ENCODE results near the gene BHLHE23.
A peak's percentile ranks its signal among the peaks of the same experiment; 100 is the strongest.

The BHLHE23 gene

GRCh38 chr20:62971950-62972844 is 34.6 kb downstream of the BHLHE23 start:
- DNase-seq (ENCODE audit: low read depth) = peak; percentile 66

- no peak for DNase-seq (ENCODE audit: low read depth)
These were observed 35.4 kb downstream of the BHLHE23 start for GRCh38 chr20:62971211-62971949.

- DNase-seq (ENCODE audit: low read depth) = no peak
These were observed 36.2 kb downstream of the BHLHE23 start for GRCh38 chr20:62970307-62971210.

- DNase-seq (ENCODE audit: low read depth) = no peak
These were observed 36.8 kb downstream of the BHLHE23 start for GRCh38 chr20:62969939-62970306.

- no peak for DNase-seq (ENCODE audit: low read depth)
These were observed 37.5 kb downstream of the BHLHE23 start for GRCh38 chr20:62969179-62969760.

GRCh38 chr20:62968378-62969178 is 38.2 kb downstream of the BHLHE23 start:
- DNase-seq (ENCODE audit: low read depth) = no peak

GRCh38 chr20:62967628-62968351 is 39.0 kb downstream of the BHLHE23 start:
- DNase-seq (ENCODE audit: low read depth) = no peak

GRCh38 chr20:62967149-62967501 is 39.6 kb downstream of the BHLHE23 start:
- no peak for DNase-seq (ENCODE audit: low read depth)

GRCh38 chr20:62966212-62967148 is 40.3 kb downstream of the BHLHE23 start:
- DNase-seq (ENCODE audit: low read depth) = no peak

GRCh38 chr20:62965363-62965771 is 41.4 kb downstream of the BHLHE23 start:
- DNase-seq (ENCODE audit: low read depth) = no peak

- DNase-seq (ENCODE audit: low read depth) = no peak
These were observed 42.1 kb downstream of the BHLHE23 start for GRCh38 chr20:62964700-62965099.

GRCh38 chr20:62963614-62964397 is 43.0 kb downstream of the BHLHE23 start:
- no peak for DNase-seq (ENCODE audit: low read depth)

GRCh38 chr20:62962891-62963613 is 43.7 kb downstream of the BHLHE23 start:
- no peak for DNase-seq (ENCODE audit: low read depth)

- no peak for DNase-seq (ENCODE audit: low read depth)
These were observed 44.4 kb downstream of the BHLHE23 start for GRCh38 chr20:62962221-62962879.

- DNase-seq (ENCODE audit: low read depth) = no peak
These were observed 45.0 kb downstream of the BHLHE23 start for GRCh38 chr20:62961799-62962198.

GRCh38 chr20:62961310-62961783 is 45.4 kb downstream of the BHLHE23 start:
- DNase-seq (ENCODE audit: low read depth) = no peak

Data from stimulated activated CD8-positive, alpha-beta memory T cell treated with anti-CD3 and anti-CD28 coated beads, Interleukin-15, amount 100 ng/mL, for 24 hours (primary cell).